ENCODE data around the gene NAV1. TPM values are rescaled to one million over a fixed set of nuclear protein-coding genes. Genes with fewer than 3 reads are reported as not detected.

NAV1 gene
- total RNA-seq, 2 experiments from 2014 or later: 1.4 to 2.8 TPM

GRCh38 chr1:201551877-201552731 is 13.2 kb downstream of the NAV1 start:
- Mint-ChIP-seq H3K27me3 (peaks cover 8% of the 10 kb centered on the region), H3K4me3 (no peak overlapping the region), H3K4me1 (peaks cover 5% of the 10 kb centered on the region), H3K9me3 (ENCODE audit: low read depth) (no peaks in the 10 kb centered on the region), H3K27ac (no peak overlapping the region), H3K36me3 (no peaks in the 10 kb centered on the region)
- ATAC-seq: no peak
- no peak for DNase-seq
- CTCF ChIA-PET: interaction anchor here (1.0 to 1.7 kb wide), 4 partner anchors 9 to 158 kb away, joined by 3 to 4 read pairs (median 3); no protein-coding TSS in a partner anchor

GRCh38 chr1:201552941-201553351 is 14.0 kb downstream of the NAV1 start:
- H3K36me3 Mint-ChIP-seq: no peaks in the 10 kb centered on the region
- CTCF ChIA-PET: no interaction called here
- H3K27ac Mint-ChIP-seq: no peak overlapping the region
- peaks cover 8% of the 10 kb centered on the region for H3K27me3 Mint-ChIP-seq
- H3K4me1 Mint-ChIP-seq: peaks cover 5% of the 10 kb centered on the region
- H3K4me3 Mint-ChIP-seq: no peak overlapping the region
- no peaks in the 10 kb centered on the region for H3K9me3 Mint-ChIP-seq (ENCODE audit: low read depth)
- DNase-seq (no peak), ATAC-seq (no peak)

GRCh38 chr1:201553496-201554189 is 14.7 kb downstream of the NAV1 start:
- no peak for DNase-seq
- Mint-ChIP-seq H3K27me3 (peaks cover 8% of the 10 kb centered on the region), H3K36me3 (no peaks in the 10 kb centered on the region), H3K4me1 (peaks cover 5% of the 10 kb centered on the region), H3K4me3 (no peak overlapping the region), H3K27ac (no peak overlapping the region), H3K9me3 (ENCODE audit: low read depth) (no peaks in the 10 kb centered on the region)
- CTCF ChIA-PET: interaction anchor here (1.4 kb wide), 1 partner anchor 155 kb away, joined by 7 read pairs; no protein-coding TSS in a partner anchor
- no peak for ATAC-seq

- CTCF ChIA-PET: interaction anchor here (1.4 kb wide), 1 partner anchor 155 kb away, joined by 7 read pairs; no protein-coding TSS in a partner anchor
Measured at GRCh38 chr1:201554190-201554600, 15.3 kb downstream of the NAV1 start.

GRCh38 chr1:201554789-201555592 is 16.1 kb downstream of the NAV1 start:
- Mint-ChIP-seq H3K4me3 (no peak overlapping the region), H3K9me3 (ENCODE audit: low read depth) (no peaks in the 10 kb centered on the region), H3K36me3 (no peaks in the 10 kb centered on the region), H3K27ac (no peak overlapping the region), H3K4me1 (peaks cover 7% of the 10 kb centered on the region), H3K27me3 (peaks cover 8% of the 10 kb centered on the region)
- CTCF ChIA-PET: interaction anchor here (0.5 to 1.8 kb wide), 4 partner anchors 73 to 238 kb away, joined by 3 to 7 read pairs (median 4); no protein-coding TSS in a partner anchor
- ATAC-seq (no peak), DNase-seq (no peak)

More at GRCh38 chr1:201554190-201554600, 15.3 kb downstream of the NAV1 start:
- peaks cover 5% of the 10 kb centered on the region for H3K4me1 Mint-ChIP-seq
- H3K27me3 Mint-ChIP-seq: peaks cover 8% of the 10 kb centered on the region
- H3K27ac Mint-ChIP-seq: no peak overlapping the region
- no peaks in the 10 kb centered on the region for H3K36me3 Mint-ChIP-seq
- H3K4me3 Mint-ChIP-seq: no peak overlapping the region
- ATAC-seq (no peak), DNase-seq (no peak)
- H3K9me3 Mint-ChIP-seq (ENCODE audit: low read depth): no peaks in the 10 kb centered on the region

GRCh38 chr1:201555593-201555945 is 16.6 kb downstream of the NAV1 start:
- peaks cover 7% of the 10 kb centered on the region for H3K4me1 Mint-ChIP-seq
- no peak overlapping the region for H3K27ac Mint-ChIP-seq
- CTCF ChIA-PET: interaction anchor here (1.0 to 1.8 kb wide), 2 partner anchors 73 to 237 kb away, joined by 3 to 5 read pairs; no protein-coding TSS in a partner anchor
- peaks cover 8% of the 10 kb centered on the region for H3K27me3 Mint-ChIP-seq
- no peak for DNase-seq
- no peaks in the 10 kb centered on the region for H3K9me3 Mint-ChIP-seq (ENCODE audit: low read depth)
- no peaks in the 10 kb centered on the region for H3K36me3 Mint-ChIP-seq
- H3K4me3 Mint-ChIP-seq: no peak overlapping the region
- no peak for ATAC-seq

- no peak overlapping the region for H3K27ac Mint-ChIP-seq
- ATAC-seq (no peak), DNase-seq (no peak)
- H3K9me3 Mint-ChIP-seq (ENCODE audit: low read depth): no peaks in the 10 kb centered on the region
- peaks cover 3% of the 10 kb centered on the region for H3K4me1 Mint-ChIP-seq
- H3K27me3 Mint-ChIP-seq: peaks cover 8% of the 10 kb centered on the region
- H3K36me3 Mint-ChIP-seq: no peaks in the 10 kb centered on the region
- no peak overlapping the region for H3K4me3 Mint-ChIP-seq
- CTCF ChIA-PET: interaction anchor here (0.8 to 1.5 kb wide), 3 partner anchors 76 to 147 kb away, joined by 3 to 5 read pairs (median 3); no protein-coding TSS in a partner anchor
Measured at GRCh38 chr1:201556841-201557571, 18.1 kb downstream of the NAV1 start.

GRCh38 chr1:201557572-201557958 is 18.6 kb downstream of the NAV1 start:
- CTCF ChIA-PET: interaction anchor here (0.8 to 6.1 kb wide), 7 partner anchors 17 to 254 kb away, joined by 3 to 56 read pairs (median 3); no protein-coding TSS in a partner anchor
- H3K4me1 Mint-ChIP-seq: peaks cover 3% of the 10 kb centered on the region
- H3K36me3 Mint-ChIP-seq: no peaks in the 10 kb centered on the region
- H3K27me3 Mint-ChIP-seq: peaks cover 8% of the 10 kb centered on the region
- H3K9me3 Mint-ChIP-seq (ENCODE audit: low read depth): no peaks in the 10 kb centered on the region
- ATAC-seq: no peak
- no peak for DNase-seq
- no peak overlapping the region for H3K4me3 Mint-ChIP-seq
- no peak overlapping the region for H3K27ac Mint-ChIP-seq

GRCh38 chr1:201559679-201560162 is 20.8 kb downstream of the NAV1 start:
- Mint-ChIP-seq H3K4me1 (peaks cover 3% of the 10 kb centered on the region), H3K27me3 (peaks cover 4% of the 10 kb centered on the region), H3K36me3 (no peaks in the 10 kb centered on the region), H3K9me3 (ENCODE audit: low read depth) (no peaks in the 10 kb centered on the region), H3K4me3 (no peak overlapping the region), H3K27ac (no peak overlapping the region)
- DNase-seq (peak; percentile 76), ATAC-seq (peak; percentile 94)
- CTCF ChIA-PET: interaction anchor here (0.6 to 6.1 kb wide), 23 partner anchors 8 to 233 kb away, joined by 3 to 60 read pairs (median 4); partner anchors contain the start of gene NAV1

- no peak for DNase-seq
- Mint-ChIP-seq H3K9me3 (ENCODE audit: low read depth) (no peaks in the 10 kb centered on the region), H3K27ac (no peak overlapping the region), H3K4me1 (peaks cover 3% of the 10 kb centered on the region), H3K4me3 (no peak overlapping the region), H3K27me3 (no peaks in the 10 kb centered on the region), H3K36me3 (no peaks in the 10 kb centered on the region)
- ATAC-seq: no peak
- CTCF ChIA-PET: interaction anchor here (0.6 to 6.1 kb wide), 23 partner anchors 7 to 233 kb away, joined by 3 to 60 read pairs (median 4); partner anchors contain the start of gene NAV1
Measured at GRCh38 chr1:201560328-201561194, 21.6 kb downstream of the NAV1 start.

- no peak for ATAC-seq
- Mint-ChIP-seq H3K4me3 (no peak overlapping the region), H3K36me3 (no peaks in the 10 kb centered on the region), H3K4me1 (peaks cover 3% of the 10 kb centered on the region), H3K27me3 (no peaks in the 10 kb centered on the region), H3K9me3 (ENCODE audit: low read depth) (no peaks in the 10 kb centered on the region), H3K27ac (no peak overlapping the region)
- DNase-seq: no peak
- CTCF ChIA-PET: interaction anchor here (1.0 to 6.1 kb wide), 10 partner anchors 9 to 232 kb away, joined by 3 to 60 read pairs (median 7); partner anchors contain the start of gene NAV1
Measured at GRCh38 chr1:201561195-201561564, 22.3 kb downstream of the NAV1 start.

All from activated CD8-positive, alpha-beta memory T cell treated with anti-CD3 and anti-CD28 coated beads, Interleukin-2, amount 10 ng/mL, durations not matched to agents 7 days and 5 days (primary cell).